ENCODE measurements around the gene EFNB2.

EFNB2 gene

GRCh38 chr13:106472621-106473020 is 62.8 kb downstream of the EFNB2 start:
- H3K9me3 ChIP-seq (replicated peaks in 1 of 11), result peaks cover 0 to 7% (median 0%) of the 10 kb centered on the region in 11 experiments; a peak in 6 of 22 replicates
- H3K27ac ChIP-seq, result no peak overlapping the region
- no peak for TF ChIP-seq Cebpa-rat (IDR thresholded peaks at IDR 0.05)
- H3K4me3 ChIP-seq, result no peak overlapping the region
- H3K4me2 ChIP-seq, result no peak overlapping the region; a peak in 1 of 22 replicates
- H3K9ac ChIP-seq, result no peak overlapping the region
- no peaks in the 10 kb centered on the region for H3K27me3 ChIP-seq
- peaks cover 0 to 16% (median 7%) of the 10 kb centered on the region in 10 experiments; a peak in 11 of 20 replicates for H3K4me1 ChIP-seq
- H4K20me1 ChIP-seq, result no peaks in the 10 kb centered on the region
- H3K36me3 ChIP-seq, result no peaks in the 10 kb centered on the region

GRCh38 chr13:106471957-106472543 is 63.4 kb downstream of the EFNB2 start:
- Histone ChIP-seq H3K4me2 (peak overlapping the region in 5 of 11 experiments; percentile 7 to 32 (median 19); a peak in 8 of 22 replicates), H3K36me3 (no peaks in the 10 kb centered on the region), H3K4me1 (peaks cover 0 to 16% (median 7%) of the 10 kb centered on the region in 10 experiments; a peak in 11 of 20 replicates), H3K4me3 (no peak overlapping the region), H4K20me1 (no peaks in the 10 kb centered on the region), H3K27ac (no peak overlapping the region), H3K27me3 (no peaks in the 10 kb centered on the region), H3K9ac (no peak overlapping the region), H3K9me3 (replicated peaks in 1 of 11) (peaks cover 0 to 1% (median 0%) of the 10 kb centered on the region in 11 experiments; a peak in 3 of 22 replicates)
- no peak for TF ChIP-seq Cebpa-rat (IDR thresholded peaks at IDR 0.05)

- Histone ChIP-seq H3K4me2 (no peak overlapping the region), H3K9me3 (replicated peaks in 1 of 11) (no peaks in the 10 kb centered on the region), H3K36me3 (no peaks in the 10 kb centered on the region), H3K4me3 (no peak overlapping the region), H4K20me1 (no peaks in the 10 kb centered on the region), H3K27me3 (no peaks in the 10 kb centered on the region), H3K4me1 (peaks cover 0 to 16% (median 7%) of the 10 kb centered on the region in 10 experiments; a peak in 11 of 20 replicates), H3K27ac (no peak overlapping the region), H3K9ac (no peak overlapping the region)
- TF ChIP-seq Cebpa-rat (IDR thresholded peaks at IDR 0.05), result no peak
These were observed 64.9 kb downstream of the EFNB2 start for GRCh38 chr13:106470576-106470975.

- Histone ChIP-seq H3K36me3 (no peaks in the 10 kb centered on the region), H3K4me1 (peaks cover 0 to 18% (median 8%) of the 10 kb centered on the region in 10 experiments; a peak in 11 of 20 replicates), H3K27ac (no peak overlapping the region), H3K27me3 (no peaks in the 10 kb centered on the region), H4K20me1 (no peaks in the 10 kb centered on the region), H3K4me3 (no peak overlapping the region), H3K9me3 (replicated peaks in 1 of 11) (no peaks in the 10 kb centered on the region; a peak in 1 of 22 replicates), H3K9ac (no peak overlapping the region), H3K4me2 (no peak overlapping the region)
- TF ChIP-seq Cebpa-rat (IDR thresholded peaks at IDR 0.05), result no peak
These were observed 66.5 kb downstream of the EFNB2 start for GRCh38 chr13:106468744-106469590.

- TF ChIP-seq Cebpa-rat (IDR thresholded peaks at IDR 0.05), result no peak
These were observed 67.3 kb downstream of the EFNB2 start for GRCh38 chr13:106468207-106468606.

GRCh38 chr13:106467427-106468122 is 67.9 kb downstream of the EFNB2 start:
- Histone ChIP-seq H4K20me1 (no peaks in the 10 kb centered on the region), H3K36me3 (no peaks in the 10 kb centered on the region), H3K27me3 (no peaks in the 10 kb centered on the region), H3K4me2 (no peak overlapping the region), H3K4me3 (no peak overlapping the region), H3K4me1 (peaks cover 0 to 20% (median 8%) of the 10 kb centered on the region in 10 experiments; a peak in 11 of 20 replicates), H3K9me3 (replicated peaks in 1 of 11) (no peaks in the 10 kb centered on the region; a peak in 1 of 22 replicates), H3K27ac (no peak overlapping the region), H3K9ac (no peak overlapping the region)
- no peak for TF ChIP-seq Cebpa-rat (IDR thresholded peaks at IDR 0.05)

More at GRCh38 chr13:106468207-106468606, 67.3 kb downstream of the EFNB2 start:
- H3K4me1 ChIP-seq, result peaks cover 0 to 20% (median 8%) of the 10 kb centered on the region in 10 experiments; a peak in 11 of 20 replicates
- H4K20me1 ChIP-seq, result no peaks in the 10 kb centered on the region
- H3K27ac ChIP-seq, result no peak overlapping the region
- no peaks in the 10 kb centered on the region; a peak in 1 of 22 replicates for H3K9me3 ChIP-seq (replicated peaks in 1 of 11)
- H3K4me2 ChIP-seq, result no peak overlapping the region
- no peak overlapping the region for H3K9ac ChIP-seq
- no peaks in the 10 kb centered on the region for H3K27me3 ChIP-seq
- H3K4me3 ChIP-seq, result no peak overlapping the region
- H3K36me3 ChIP-seq, result no peaks in the 10 kb centered on the region

GRCh38 chr13:106466691-106467426 is 68.6 kb downstream of the EFNB2 start:
- Histone ChIP-seq H3K4me3 (no peak overlapping the region), H3K36me3 (no peaks in the 10 kb centered on the region), H3K4me1 (peaks cover 0 to 12% (median 3%) of the 10 kb centered on the region in 10 experiments; a peak in 11 of 20 replicates), H3K27me3 (no peaks in the 10 kb centered on the region), H3K9ac (no peak overlapping the region), H3K9me3 (replicated peaks in 1 of 11) (no peaks in the 10 kb centered on the region; a peak in 1 of 22 replicates), H3K4me2 (no peak overlapping the region), H3K27ac (no peak overlapping the region), H4K20me1 (no peaks in the 10 kb centered on the region)
- no peak for TF ChIP-seq Cebpa-rat (IDR thresholded peaks at IDR 0.05)

- Histone ChIP-seq H3K9ac (no peak overlapping the region), H3K4me1 (0 out of 20 replicates have a peak, but pooled peaks cover 0 to 6% (median 0%) of the 10 kb centered on the region in 10 experiments), H3K9me3 (replicated peaks in 1 of 11) (no peaks in the 10 kb centered on the region; a peak in 1 of 22 replicates), H4K20me1 (no peaks in the 10 kb centered on the region), H3K27ac (no peak overlapping the region), H3K4me2 (0 out of 22 replicates have a peak overlapping the region, but pooled peaks of 3 of the 11 experiments have one; percentile 2 to 28 (median 26)), H3K4me3 (no peak overlapping the region), H3K27me3 (no peaks in the 10 kb centered on the region), H3K36me3 (no peaks in the 10 kb centered on the region)
- peak in 1 of 11 experiments; percentile 24; a peak in 2 of 22 replicates for TF ChIP-seq Cebpa-rat (IDR thresholded peaks at IDR 0.05)
These were observed 71.4 kb downstream of the EFNB2 start for GRCh38 chr13:106464076-106464475.
